ENCODE measurements around the gene HIF1A. TPM values are rescaled to one million over a fixed set of nuclear protein-coding genes. Genes with fewer than 3 reads are reported as not detected.

HIF1A gene
- total and polyA plus RNA-seq, 2 donors (not counting 3 experiments of a cell fraction or from before 2014, with no cell fraction given), result 58.3 to 179 TPM

GRCh38 chr14:61797309-61797708 is 102.0 kb downstream of the HIF1A start:
- Histone ChIP-seq H3K9me3 (replicated peaks; ENCODE audit: control insufficient read depth, insufficient read depth, low read length) (no peaks in the 10 kb centered on the region), H3K4me3 (replicated peaks in 1 of 3; ENCODE audit: insufficient read depth in 1 of 3, low read depth in 1 of 3, low read length in 3 of 3) (no peak overlapping the region), H3K36me3 (ENCODE audit: control insufficient read depth in 2 of 2, extremely low read depth in 1 of 2, insufficient read depth in 2 of 2, low read length in 2 of 2) (peaks cover 5 to 8% of the 10 kb centered on the region in 2 experiments), H3K9ac (replicated peaks; ENCODE audit: extremely low read depth, insufficient read depth, low read length) (no peak overlapping the region), H2AFZ (ENCODE audit: low read depth, low read length) (no peak overlapping the region), H3K79me2 (ENCODE audit: control insufficient read depth, insufficient read depth, low read length) (no peaks in the 10 kb centered on the region), H3K4me2 (ENCODE audit: insufficient read depth, low read length) (no peak overlapping the region), H3K27me3 (ENCODE audit: control insufficient read depth in 2 of 2, insufficient read depth in 2 of 2, low read length in 2 of 2) (no peaks in the 10 kb centered on the region), H3K4me1 (ENCODE audit: control insufficient read depth, extremely low read depth, insufficient read depth, low read length) (no peaks in the 10 kb centered on the region), H3K27ac (ENCODE audit: insufficient read depth, low read depth, low read length) (no peak overlapping the region), H4K20me1 (replicated peaks; ENCODE audit: control insufficient read depth, extremely low read depth, insufficient read depth, low read length) (no peaks in the 10 kb centered on the region), H3K9me1 (replicated peaks; ENCODE audit: control insufficient read depth, extremely low read depth, insufficient read depth, low read length) (no peaks in the 10 kb centered on the region)
- ChIA-PET CTCF (interaction anchor here (2.5 to 2.8 kb wide), 2 partner anchors 40 to 329 kb away, joined by 7 to 12 read pairs; no protein-coding TSS in a partner anchor), POLR2A (no interaction called here)
- TF ChIP-seq GATA2 (IDR thresholded peaks at IDR 0.05; ENCODE audit: insufficient read depth, insufficient read length, low read depth, low read length), result no peak
- TF ChIP-seq FOS (IDR thresholded peaks at IDR 0.05; ENCODE audit: borderline replicate concordance, insufficient read depth, low read length), result no peak
- TF ChIP-seq POLR2A (IDR thresholded peaks at IDR 0.05; ENCODE audit: low read depth, low read length), result no peak
- TF ChIP-seq POLR2AphosphoS5 (IDR thresholded peaks at IDR 0.05; ENCODE audit: insufficient read depth, low read depth, low read length), result no peak
- TF ChIP-seq JUN (IDR thresholded peaks at IDR 0.05; ENCODE audit: borderline replicate concordance, insufficient read depth, insufficient read length, low read depth), result no peak
- FAIRE-seq (no peak), DNase-seq (ENCODE audit: low read depth, low spot score) (no peak)
- intact Hi-C loops (cut with micrococcal nuclease) (no loop called here), dilution Hi-C loops (cut with MboI; ENCODE audit: extremely low pct_ligation_motif_present, low sequenced_read_pairs) (no loop called here)
- no TSS peak for BruUV-seq (replicated peaks)

Other genes starting within 250 kb of the HIF1A start
- 12.7 and 21.8 TPM in 2 replicates for gene SNAPC1, start 66.9 kb downstream of the HIF1A start, total RNA-seq
- gene SNAPC1, start 66.9 kb downstream of the HIF1A start, polyA plus RNA-seq, result 7.7 and 14.3 TPM in 2 replicates
- gene SYT16, start 117.2 kb downstream of the HIF1A start, total RNA-seq, result 0.20 and 0.53 TPM in 2 replicates
- 0.08 and 0.19 TPM in 2 replicates for gene SYT16, start 117.2 kb downstream of the HIF1A start, polyA plus RNA-seq